ENCODE data around the gene PPP1R11.

PPP1R11 gene

DNA sequence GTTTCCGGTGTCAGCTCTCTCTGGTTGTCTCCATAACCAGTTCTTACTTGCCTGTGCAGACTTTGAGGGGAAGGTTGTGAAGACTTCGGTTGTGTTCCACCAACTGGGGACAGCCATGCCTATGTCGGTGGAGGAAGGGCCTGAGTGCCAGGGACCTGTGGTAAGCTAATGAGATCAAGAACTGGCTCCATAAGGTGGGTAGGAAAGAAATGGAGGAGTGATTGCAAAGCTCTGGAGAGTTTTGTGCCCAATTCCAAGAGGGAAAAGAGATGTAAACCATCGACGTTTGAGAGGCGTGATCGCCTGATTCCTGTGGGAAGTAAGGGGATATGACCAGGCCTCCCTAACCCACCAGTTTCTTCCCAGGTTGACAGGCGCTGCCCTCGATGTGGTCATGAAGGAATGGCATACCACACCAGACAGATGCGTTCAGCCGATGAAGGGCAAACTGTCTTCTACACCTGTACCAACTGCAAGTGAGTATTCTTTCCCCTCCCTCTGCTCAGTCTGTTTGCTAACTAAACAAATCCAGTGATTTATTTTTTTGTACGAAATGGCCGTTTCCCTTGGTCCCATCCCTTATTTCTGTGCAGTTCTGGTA is 5.0 kb upstream of the PPP1R11 start:
- DNase-seq (ENCODE audit: low read depth), result no peak

DNA sequence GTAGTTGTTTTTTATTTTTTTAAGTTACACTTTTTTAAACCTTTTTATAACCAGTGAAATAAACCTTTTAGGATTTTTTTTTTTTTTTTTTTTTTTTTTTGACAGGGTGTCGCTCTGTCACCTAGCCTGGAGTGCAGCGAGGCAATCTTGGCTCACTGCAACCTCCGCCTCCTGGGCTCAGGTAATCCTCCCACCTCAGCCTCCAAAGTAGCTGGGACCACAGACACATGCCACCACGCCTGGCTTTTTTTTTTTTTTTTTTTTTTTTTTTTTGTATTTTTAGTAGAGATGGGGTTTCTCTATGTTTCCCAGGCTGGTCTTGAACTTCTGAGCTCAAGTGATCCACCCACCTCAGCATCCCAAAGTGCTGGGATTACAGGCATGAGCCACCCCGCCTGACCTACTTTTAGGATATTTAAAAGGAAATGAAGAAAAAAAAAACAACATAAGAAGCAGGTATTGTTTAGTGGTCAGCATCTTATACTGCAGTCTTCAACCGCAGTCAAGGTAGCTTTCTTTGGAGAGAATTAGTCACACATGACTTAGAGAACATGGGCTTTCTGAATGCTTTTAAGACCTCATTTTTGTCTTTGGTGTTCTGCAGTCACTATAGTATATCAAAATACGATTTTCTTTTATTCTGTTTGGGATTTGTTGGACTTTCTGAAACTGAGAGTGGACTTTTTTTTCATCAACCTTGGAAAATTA is 4.4 kb upstream of the PPP1R11 start:
- DNase-seq (ENCODE audit: low read depth), result no peak

DNA sequence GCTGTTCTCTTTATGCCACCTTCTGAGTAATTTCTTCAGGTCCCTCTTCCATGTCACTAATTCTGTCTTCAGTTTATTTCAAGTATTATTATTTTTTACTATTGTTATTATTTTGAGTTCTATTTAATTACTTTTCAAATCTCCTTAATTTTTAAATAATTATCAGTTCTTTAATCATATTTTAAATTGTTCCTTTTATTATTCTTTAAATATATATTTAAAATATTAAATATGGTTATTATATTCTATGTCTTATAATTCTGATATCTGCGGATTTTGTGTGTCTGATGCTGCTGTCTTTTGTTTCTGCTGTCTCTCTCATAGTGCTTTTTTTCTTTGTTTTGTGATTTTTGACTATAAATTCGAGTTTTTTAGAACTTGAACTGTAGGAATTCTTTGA is 3.7 kb upstream of the PPP1R11 start:
- DNase-seq (ENCODE audit: low read depth), result no peak

DNA sequence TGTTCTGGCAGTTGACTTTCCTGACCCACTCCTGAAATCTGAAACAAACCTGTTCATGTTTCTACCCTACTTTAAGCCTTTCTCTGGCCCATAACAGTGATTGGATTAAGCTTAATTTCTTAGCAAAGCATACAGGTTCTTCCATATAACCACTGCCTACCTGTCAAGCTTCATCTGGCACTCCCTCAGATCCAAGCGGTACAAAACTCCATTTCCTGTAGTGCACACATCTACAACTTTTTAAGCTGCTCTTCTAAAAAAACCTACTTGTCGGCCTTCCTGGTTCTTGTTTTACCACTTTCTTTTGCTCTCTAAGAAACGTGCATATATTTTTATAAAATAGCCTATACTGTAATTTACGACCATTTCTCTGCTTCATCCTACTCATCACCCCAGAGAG is 916 bp upstream of the PPP1R11 start:
- no peak for DNase-seq (ENCODE audit: low read depth)

DNA sequence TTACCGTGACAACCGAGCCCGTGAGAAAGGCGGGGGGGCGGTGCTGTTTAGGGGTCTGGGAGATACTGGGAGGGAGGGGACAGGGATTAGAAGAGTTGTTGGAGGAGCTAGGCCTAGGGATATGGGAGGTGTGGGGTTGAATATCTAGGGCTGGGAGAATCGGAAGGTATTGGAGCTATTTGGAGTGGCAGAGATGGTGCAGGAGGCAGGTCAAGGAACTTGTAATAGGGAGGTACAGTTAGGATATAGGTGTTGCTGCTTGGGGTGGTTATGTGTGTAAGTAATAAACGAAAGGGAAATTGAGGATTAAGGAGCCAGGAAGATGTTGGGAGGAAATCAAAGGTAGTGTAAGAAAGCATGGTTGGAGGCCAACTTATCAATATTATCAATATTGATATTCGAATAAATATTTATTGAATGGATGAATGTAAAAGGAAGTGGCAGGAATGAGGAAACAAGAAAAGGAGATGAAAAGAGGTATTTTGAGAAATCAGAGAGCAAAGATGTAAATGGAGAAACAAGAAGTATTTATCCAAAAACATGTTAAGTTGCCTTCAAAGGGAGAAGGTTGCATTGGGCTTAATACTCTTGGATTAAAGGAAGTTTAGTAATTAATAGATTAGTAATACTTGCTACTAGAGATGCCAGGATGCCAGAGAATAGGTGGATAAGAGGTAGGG is 602 bp downstream of the PPP1R11 start:
- no peak for DNase-seq (ENCODE audit: low read depth)

- no peak for DNase-seq (ENCODE audit: low read depth)
Observed at GRCh38 chr6:30071081-30071818, 4.3 kb downstream of the PPP1R11 start.

DNA sequence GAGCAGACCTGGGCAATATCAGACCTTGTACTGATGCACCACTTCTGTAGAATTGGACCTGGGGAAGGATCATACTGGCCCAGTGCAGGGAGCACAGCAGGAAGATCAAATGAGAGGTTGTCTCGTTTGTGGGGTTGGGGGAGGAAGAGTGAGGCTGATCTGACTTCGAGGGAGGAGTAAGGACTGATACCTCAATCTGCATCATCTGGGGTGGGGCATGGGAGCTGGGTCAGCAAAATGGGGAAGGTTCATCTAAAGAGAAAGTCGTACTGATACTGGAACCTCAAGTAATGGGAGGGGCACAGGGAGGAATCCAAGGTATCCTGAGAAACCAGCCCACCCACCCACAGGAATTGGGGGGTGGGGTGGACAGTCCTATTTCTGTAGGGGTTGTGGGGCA is 4.9 kb downstream of the PPP1R11 start:
- DNase-seq (ENCODE audit: low read depth), result no peak

- no peak for DNase-seq (ENCODE audit: low read depth)
Observed at GRCh38 chr6:30073489-30074235, 6.7 kb downstream of the PPP1R11 start.

DNA sequence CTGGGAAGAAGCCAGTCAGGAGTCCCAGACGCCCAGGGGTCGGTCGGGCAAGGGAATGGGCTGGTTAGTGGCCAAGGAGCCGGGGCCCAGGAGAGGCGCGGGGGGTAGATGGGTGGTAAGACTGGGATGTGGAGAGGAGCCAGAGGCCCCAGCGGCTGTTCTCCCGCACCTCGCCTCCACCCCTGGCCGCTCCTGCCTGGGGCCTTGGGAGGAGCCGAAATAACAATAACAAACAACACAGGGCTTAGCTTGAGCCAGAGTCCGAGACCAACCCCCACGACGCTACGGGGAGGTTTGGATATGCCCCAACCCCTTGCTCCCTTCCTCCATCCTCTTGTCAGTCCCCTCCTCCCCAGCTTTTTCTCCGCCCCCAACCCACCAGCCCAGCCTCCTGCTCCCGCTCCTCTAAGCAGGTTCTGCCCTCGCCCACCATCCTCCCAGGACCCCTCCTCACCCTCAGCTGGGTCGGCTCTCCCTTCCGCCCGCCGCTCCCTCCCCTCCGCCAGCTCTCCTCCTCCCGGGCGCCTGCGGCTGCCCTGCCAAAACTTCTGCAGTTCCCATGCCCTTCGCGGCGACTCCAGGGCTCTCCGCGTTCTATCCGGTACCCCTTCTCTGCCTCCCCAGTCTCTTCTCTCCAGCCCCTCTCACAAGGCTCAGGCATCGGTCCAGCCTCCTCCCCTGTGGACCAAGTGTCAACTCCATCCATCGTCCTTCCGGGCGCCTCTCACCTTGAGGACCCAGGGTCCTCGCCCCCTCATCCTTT is 7.5 kb downstream of the PPP1R11 start:
- DNase-seq (ENCODE audit: low read depth), result no peak

GRCh38 chr6:30075094-30075789 is 8.2 kb downstream of the PPP1R11 start, which contains the start of gene RNF39:
Gene RNF39, minus strand, starts transcription at chr6:30075769. Its CDS starts 184 bp downstream, at chr6:30075585.
- no peak for DNase-seq (ENCODE audit: low read depth)

DNA sequence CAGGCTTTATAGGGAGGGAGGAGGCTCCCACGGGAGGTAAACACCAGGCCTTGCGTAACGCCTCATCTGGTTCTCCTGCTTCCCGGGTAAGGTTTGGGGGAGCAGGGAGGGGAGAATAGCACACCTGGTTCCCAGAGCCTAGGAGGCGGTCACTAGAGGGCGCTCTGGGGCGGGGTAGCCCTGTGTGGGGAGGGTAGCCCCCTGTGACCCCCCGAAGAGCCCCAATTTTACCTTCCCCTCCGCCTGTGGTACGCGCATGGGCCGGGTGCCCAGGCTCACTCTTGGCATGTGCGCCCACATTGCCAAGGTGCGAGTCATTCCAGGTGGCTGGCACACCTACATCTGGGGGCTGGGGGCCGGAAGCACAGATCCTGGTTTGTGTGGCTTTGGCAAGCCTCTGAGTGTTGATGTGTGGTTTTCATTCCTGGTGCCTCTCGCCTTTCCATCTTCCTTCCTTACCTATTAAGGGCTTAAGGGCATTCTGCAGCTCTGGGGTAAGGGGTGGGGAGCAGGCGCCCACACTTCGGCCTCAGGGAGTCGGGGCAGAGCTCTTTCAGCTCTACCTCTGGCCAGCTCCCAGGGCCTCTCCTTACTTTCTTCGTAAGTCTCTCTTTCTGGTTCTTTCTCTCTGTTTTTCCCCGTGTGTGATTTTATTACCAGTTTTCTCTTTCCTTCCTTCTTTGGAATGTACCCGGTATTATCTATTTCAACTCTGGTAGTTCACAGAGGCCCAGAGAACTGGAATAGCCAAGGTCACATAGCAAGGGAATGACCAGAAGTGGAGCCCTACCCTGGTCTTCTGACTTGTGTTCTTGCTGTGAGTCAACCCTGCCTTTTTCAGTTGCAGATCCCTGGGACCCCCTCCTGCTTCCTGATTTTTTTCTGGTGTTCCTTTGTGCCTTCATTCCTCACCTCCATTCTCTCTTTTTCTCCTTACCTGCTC is 9.1 kb downstream of the PPP1R11 start:
- DNase-seq (ENCODE audit: low read depth), result no peak

- DNase-seq (ENCODE audit: low read depth), result no peak
Observed at GRCh38 chr6:30077218-30077617, 10.2 kb downstream of the PPP1R11 start.

DNA sequence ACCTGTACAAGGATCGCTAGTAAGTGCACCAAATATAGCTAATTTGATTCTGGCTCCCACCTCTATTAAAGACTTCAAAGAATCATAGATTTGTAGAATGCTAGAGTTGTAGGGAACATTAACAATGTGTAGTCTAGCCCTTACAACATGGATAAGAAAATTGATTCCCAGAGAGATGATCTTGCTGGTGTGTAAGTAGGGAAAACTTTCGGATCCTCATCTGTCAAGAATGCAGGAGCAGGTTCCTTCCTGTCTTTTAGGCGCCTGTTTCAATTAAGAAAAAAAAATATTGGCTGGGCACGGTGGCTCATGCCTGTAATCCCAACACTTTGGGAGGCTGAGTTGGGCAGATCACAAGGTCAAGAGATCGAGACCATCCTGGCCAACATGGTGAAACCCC is 20.9 kb downstream of the PPP1R11 start:
- DNase-seq (ENCODE audit: low read depth), result no peak

DNA sequence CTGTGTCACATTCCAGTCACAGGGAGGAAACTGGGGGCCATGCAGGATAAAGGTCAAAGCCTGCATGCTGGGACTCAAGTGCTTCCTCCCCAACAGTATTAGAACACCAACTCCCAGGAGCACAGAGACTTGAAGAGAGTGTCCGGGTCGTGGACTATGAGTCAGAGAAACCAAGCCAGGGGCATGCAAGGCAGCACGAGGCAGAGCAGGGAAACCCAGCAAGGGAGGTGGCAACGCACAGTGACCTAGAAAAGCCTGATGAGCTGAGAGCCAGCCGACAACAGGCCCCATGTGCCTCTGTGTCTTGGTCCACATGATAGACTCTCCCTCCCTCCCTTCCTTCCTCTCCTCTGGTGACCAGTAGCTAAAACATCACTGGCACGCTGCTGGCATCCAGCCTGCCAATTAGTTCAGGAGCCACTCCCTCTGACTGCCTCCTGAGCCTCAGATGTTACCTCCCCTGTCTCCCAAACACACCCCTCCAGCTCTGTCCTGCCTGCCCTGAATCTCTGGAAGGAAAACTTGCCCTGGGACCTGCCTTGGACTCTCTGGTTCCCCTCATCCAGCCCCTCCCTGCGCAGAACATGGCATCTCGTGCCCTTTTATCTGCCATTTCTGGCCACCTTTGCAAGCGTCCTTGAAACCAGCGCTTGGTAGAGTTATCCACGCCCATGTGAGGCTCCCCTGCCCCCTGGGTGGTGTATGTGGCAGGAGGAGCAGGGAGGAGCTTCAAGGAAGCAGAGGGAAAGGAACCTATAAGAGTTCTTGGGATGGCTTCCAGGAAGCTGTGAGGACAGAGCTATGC is 24.8 kb downstream of the PPP1R11 start:
- DNase-seq (ENCODE audit: low read depth), result no peak

DNA sequence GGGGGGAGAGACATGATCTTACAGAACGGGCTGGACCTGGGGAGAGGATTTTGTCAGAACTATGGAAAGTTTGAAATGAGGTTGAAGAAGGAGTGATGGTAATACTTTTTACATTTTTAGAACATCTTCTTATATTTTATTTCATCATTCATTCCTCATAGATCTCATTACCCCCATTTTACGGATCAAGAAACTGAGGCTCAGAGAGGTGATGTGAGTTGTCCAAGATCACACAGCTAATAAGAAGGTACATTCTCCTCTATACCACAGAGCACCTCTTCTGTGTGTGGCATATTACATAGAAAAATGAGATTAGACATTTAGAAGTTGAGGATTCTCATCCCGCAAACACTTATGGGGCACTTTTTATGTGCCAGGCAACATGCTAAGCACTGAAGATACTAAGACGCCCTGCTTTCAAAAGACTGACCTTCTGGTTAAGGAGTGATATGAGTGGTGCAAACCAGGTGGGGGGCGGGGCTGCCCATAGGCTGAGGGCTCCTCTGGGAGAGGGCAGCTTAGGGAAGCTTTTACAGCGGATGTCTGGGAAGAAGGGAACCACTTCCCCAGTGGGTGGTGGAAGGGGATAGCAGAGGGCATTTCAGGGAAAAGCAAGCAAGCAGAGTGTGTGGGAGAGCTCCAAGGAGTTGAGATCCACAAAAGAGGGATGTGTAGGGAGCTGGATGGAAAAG is 26.0 kb downstream of the PPP1R11 start:
- no peak for DNase-seq (ENCODE audit: low read depth)

DNA sequence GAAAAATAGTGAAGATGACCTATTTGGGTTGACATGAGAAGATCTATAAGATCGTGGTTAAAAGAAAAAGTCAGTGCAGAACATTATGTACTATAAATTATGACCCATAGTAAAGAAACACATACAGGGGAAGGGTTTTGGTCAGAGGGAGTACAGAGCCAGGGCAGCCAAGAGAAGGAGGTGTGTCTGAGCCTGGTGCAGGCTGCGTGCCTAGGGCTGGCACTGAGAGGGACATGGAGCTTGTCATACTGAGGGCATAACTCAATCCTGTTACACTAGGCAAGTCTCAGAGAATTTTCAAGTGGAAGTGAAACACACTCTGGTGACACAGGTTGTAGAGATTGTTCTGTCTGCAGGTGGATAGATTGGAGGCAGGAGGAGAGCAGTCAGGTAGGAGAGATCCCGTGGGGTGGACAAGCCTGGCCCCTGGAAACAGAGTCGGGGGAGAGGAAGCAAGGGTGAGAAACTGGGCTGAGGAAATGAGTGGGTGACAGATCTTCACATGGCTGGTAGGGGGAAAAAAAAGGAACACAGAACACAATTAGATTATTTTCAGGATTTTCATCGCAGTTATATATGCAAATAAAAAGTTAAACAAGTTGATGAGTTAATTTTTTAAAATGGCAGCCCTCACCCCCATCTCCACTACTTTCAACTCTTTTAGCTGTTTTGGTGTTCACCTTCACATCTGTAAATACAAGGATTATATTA is 27.1 kb downstream of the PPP1R11 start:
- DNase-seq (ENCODE audit: low read depth), result no peak

- no peak for DNase-seq (ENCODE audit: low read depth)
Observed at GRCh38 chr6:30096829-30097228, 29.8 kb downstream of the PPP1R11 start.
